ENCODE data around the gene TTYH1.
"Not testable (repeated sequence)": the region's sequence is repeated elsewhere in the genome, so short reads cannot be mapped to it uniquely, and the experiment has no call there.

The TTYH1 gene

GRCh38 chr19:54434873-54435214, 19.6 kb downstream of the TTYH1 start:
- peak in 4 of 10 donors; percentile 37 to 86 (median 63) for DNase-seq
- intact Hi-C loops (cut with DNase I): no loop called here

DNA sequence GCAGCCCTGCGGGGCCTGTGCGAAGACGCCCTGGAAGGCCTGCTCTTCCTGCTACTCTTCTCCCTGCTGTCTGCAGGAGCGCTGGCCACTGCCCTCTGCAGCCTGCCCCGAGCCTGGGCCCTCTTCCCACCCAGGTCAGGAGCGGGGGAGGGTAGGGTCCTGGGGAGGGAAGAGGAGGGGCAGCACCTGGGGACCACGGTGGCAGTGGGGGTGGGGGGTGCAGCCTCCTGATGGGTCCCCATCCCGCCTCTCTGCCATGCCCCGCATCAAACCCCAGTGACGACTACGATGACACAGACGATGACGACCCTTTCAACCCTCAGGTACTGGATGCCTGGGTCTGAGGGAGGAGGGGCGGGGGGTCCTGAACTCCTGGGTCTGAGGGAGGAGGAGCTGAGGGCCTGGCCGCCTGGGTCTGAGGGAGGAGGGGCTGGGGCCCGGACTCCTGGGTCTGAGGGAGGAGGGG, 20.3 kb downstream of the TTYH1 start:
- DNase-seq: peak in 3 of 10 donors; percentile 69 to 81 (median 76)
- intact Hi-C loops (cut with DNase I): no loop called here

- peak in 5 of 10 donors; percentile 37 to 87 (median 85) for DNase-seq
- intact Hi-C loops (cut with DNase I): no loop called here
Measured at GRCh38 chr19:54436031-54436523, 20.8 kb downstream of the TTYH1 start.

- DNase-seq: peak in 4 of 10 donors; percentile 33 to 75 (median 68)
Measured at GRCh38 chr19:54436628-54437252, 21.5 kb downstream of the TTYH1 start.

GRCh38 chr19:54439174-54439851, 24.0 kb downstream of the TTYH1 start:
- DNase-seq: peak in 9 of 10 donors; percentile 69 to 96 (median 78)

More at GRCh38 chr19:54436628-54437252, 21.5 kb downstream of the TTYH1 start:
- intact Hi-C loops (cut with DNase I): no loop called here

DNA sequence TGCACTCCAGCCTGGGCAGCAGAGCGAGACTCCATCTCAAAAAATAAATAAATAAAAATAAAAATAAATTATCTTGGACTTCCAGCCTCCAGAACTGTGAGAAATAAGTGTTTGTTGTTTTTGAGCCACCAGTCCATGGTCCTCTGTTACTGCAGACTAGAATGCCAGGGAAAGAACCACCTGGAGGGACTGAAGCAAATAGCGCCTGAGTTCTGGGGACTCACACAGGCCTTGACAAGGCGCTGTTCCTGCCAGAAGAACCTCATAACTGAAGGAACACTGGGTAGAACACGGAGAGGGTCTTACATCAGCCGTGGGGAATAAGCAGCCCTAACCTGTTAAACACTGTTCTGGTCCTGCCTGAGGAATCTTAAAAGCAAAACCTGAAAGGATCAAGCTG, 25.4 kb downstream of the TTYH1 start:
- intact Hi-C loops (cut with DNase I): no loop called here
- no peak for DNase-seq

More at GRCh38 chr19:54439174-54439851, 24.0 kb downstream of the TTYH1 start:
- intact Hi-C loops (cut with DNase I): no loop called here

DNA sequence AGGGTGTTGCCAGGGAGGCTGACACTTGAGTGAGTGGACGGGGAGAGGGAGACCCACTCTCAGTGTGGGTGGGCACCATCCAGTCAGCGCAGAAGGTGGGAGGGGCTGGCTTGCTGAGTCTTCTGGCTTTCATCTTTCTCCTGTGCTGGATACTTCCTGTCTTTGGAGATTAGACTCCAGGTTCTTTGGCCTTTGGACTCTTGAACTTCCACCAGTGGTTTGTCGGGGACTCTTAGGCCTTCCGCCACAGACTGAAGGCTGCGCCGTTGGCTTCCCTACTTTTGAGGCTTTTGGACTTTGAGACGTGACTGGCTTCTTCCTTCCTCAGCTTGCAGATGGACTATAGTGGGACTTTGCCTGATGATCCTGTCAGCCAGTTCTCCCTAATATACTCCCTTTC, 29.5 kb downstream of the TTYH1 start:
- DNase-seq: peak in 2 of 10 donors; percentile 17 to 26
- intact Hi-C loops (cut with DNase I): no loop called here

DNA sequence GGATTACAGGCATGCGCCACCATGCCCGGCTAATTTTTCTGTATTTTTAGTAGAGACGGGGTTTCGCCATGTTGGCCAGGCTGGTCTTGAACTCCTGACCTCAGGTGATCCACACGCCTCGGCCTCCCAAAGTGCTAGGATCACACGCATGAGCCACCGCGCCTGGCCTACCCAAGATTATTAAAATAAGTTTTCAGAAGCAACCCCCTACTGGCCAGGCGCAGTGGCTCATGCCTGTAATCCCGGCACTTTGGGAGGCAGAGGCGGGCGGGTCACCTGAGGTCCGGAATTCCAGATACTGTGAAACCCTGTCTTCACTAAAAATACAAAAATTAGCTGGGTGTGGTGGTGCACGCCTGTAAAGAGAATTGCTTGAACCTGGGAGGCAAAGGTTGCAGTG, 31.1 kb downstream of the TTYH1 start:
- peak in 2 of 10 donors; percentile 39 to 55 for DNase-seq
- intact Hi-C loops (cut with DNase I): not testable (repeated sequence)

GRCh38 chr19:54448040-54448773, 32.9 kb downstream of the TTYH1 start:
- DNase-seq: peak in 3 of 10 donors; percentile 76 to 89 (median 86)
- intact Hi-C loops (cut with DNase I): loop anchor here (2.0 kb wide), 1 partner anchor 15 kb away; the partner anchor contains the start of gene LENG9

DNA sequence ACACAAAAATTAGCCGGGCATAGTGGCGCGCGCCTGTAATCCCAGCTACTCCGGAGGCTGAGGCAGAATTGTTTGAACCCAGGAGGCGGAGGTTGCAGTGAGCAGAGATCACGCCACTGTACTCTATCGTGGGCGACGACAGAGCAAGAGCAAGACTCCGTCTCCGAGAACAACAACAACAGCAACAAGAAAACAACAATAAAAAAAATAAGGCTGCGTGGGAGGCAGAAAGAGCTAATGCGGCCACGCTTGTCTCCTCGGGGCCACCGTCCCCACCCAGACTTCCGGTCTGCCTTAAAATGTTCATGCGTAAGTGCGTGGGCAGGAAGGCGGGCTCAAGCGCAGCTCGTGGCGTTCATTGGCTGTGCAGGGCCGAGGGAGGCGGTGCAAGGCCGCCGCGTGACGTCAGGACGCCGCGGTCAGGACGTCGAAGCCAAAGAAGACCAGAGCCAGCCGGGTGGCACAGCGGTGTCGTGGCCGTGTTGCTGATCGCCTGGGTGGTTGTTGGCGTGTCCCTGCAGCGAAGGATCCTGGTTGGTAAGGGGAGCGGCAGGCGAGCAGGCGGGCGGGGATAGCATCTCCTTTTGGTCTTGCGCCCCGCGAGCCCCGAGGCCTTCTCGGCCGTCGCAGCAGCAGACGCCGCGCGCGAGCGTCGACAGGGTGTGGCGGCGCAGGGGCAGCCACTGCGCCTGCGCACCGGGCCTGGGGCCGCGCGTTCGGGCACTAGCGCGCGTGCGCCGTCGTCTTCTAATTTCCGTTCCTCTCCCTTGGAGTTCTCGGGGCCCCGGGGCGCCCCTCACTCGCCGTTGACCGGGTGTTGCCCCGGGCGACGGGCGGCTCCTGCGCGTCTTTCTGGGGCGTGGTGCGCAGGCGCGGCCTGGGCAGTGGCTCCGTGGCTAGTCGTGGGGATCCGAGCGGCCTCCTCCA, 33.8 kb downstream of the TTYH1 start, which contains the start of gene LENG8:
Gene LENG8 (plus strand): TSS at position 426 of the 927 bp plus-strand sequence. CDS start 2,146 bp downstream, outside the sequence.
- intact Hi-C loops (cut with DNase I): loop anchor here (2.0 kb wide), 1 partner anchor 14 kb away; the partner anchor contains the start of gene LENG9

DNA sequence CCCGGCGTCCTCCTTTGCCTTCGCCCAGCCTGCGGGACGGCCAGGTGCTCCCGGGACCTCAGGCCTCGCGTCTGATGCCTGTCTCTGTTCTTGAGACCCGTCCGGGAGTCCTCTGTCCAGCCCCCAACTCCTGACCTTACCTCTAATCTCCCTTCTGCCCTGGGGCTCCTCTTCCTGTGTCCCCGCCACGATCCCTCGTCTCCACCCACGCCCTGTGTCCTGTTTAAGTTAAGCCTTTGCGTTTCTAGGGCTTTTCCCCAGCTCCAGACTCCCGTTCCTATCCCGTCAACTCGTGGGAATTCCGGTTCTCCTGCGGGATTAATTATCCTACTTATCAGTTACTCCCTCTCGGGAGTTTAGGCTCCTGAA, 34.4 kb downstream of the TTYH1 start:
- intact Hi-C loops (cut with DNase I): loop anchor here (2.0 kb wide), 1 partner anchor 13 kb away; the partner anchor contains the start of gene LENG9
- no peak for DNase-seq

More for the DNA sequence above, 33.8 kb downstream of the TTYH1 start, which contains the start of gene LENG8:
- DNase-seq: peak; percentile 97 to 100 (median 98)

DNA sequence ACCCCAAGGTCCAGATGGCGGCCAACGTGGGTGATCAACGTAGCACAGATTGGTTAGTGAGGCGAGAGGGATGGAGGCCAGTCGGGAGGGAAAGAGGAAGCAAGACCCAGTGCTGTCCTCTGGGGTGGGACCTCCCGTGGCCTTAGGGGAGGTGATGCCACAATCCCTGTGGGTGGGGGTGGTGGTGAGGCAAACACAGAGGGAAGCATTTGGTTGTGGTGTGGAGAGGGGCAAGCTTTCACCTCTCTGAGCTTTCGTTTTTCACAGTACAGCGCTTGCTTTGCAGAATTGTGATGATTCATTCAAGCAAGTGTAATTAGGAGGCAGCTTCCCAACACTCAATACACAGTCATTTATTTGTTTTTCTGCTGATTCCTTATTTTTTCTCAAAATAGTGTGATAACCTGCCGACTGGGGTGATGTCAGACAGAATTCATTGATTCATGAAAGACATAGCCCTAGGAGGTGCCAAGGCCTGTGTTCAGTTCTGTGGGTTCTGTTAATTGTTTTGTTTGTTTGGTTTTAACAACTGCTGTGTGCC, 36.1 kb downstream of the TTYH1 start:
- intact Hi-C loops (cut with DNase I): no loop called here
- peak in 3 of 10 donors; percentile 36 to 52 (median 40) for DNase-seq

GRCh38 chr19:54451997-54452396, 36.7 kb downstream of the TTYH1 start:
- intact Hi-C loops (cut with DNase I): no loop called here
- DNase-seq: peak in 3 of 10 donors; percentile 49 to 77 (median 71)

DNA sequence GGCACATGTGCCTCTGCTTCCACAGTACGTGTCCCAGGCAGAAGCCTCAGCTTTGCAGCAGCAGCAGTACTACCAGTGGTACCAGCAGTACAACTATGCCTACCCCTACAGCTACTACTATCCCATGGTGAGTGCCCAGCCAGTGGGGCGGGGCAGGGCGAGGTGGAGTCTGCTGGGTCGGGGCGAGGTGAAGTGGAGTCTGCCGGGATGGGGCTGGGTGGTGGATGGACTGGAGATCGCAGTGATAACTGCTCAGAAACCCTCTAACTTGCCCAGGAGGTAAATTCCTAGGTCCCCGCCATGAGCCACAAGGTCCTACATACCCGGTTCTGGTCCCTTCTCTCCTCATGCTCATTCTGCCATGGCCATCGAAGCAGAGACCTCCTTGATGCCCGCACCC, 37.4 kb downstream of the TTYH1 start:
- DNase-seq: peak in 3 of 10 donors; percentile 47 to 68 (median 60)
- intact Hi-C loops (cut with DNase I): no loop called here

DNA sequence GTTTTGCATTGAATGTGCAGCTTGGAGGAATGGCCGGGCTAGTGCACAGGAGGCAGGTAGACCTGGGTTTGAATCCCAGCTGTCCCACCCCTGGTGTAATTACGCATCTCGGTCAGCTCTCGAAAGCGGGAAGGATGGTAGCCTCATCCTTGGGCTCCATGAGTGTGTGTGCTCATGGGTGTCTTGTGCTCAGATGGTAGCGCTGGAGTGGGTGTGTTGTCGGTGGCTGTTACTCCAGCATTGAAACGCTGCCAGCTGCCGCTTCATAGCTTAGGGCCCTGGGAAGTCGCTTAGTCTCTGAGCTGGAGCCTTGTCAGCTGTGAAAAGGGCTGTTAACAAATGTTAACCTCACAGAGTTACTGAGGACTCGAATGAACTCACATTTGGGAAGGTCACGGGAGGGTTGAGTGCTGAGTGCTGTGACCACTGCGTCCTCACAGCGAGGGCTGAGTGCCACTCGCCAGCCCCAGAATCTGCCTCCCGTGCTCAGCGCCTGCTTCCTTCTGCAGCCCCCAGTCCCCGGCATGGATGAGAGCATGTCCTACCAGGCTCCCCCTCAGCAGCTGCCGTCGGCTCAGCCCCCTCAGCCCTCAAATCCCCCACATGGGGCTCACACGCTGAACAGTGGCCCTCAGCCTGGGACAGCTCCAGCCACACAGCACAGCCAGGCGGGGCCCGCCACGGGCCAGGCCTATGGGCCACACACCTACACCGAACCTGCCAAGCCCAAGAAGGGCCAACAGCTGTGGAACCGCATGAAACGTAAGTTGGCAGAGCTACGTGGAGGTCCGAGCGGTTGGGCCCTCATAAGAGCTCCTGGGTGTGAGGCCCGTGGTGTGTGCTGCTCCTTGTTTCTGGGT, 38.9 kb downstream of the TTYH1 start:
- DNase-seq: peak in 3 of 10 donors; percentile 62 to 79 (median 70)
- intact Hi-C loops (cut with DNase I): no loop called here

DNA sequence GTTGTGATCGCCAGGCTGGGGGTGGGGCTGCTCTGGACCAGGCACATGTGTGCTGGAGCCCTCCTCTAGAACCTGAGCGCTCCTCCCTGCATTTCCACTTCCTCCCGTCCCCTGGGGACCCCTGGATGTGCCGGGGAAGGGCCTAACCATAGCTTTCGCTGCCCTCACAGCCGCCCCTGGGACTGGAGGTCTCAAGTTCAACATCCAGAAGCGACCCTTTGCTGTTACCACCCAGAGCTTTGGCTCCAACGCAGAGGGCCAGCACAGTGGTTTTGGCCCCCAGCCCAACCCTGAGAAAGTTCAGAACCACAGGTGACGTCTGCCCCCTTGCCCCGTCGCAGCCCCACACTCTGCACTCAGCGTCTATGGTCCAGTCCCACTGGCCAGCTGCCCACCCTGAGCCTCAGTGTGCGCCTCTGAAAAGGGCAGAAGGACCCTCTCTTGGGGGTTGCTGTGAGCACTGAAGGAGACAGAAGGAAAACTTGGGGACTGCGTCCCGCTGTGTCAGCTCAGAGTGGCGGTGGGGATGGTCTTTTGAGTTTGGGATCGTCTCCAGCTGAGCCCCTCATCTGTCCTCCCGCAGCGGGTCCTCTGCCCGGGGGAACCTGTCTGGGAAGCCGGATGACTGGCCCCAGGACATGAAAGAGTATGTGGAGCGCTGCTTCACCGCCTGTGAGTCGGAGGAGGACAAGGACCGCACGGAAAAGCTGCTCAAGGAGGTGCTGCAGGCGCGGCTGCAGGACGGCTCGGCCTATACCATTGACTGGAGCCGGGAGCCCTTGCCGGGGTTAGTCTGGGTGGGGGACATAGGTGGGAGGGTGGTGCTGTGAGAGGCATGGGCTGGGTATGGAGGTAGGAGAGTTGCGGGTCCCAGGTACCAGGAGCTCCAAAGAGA, 39.8 kb downstream of the TTYH1 start:
- DNase-seq: peak in 2 of 10 donors; percentile 62 to 67
- intact Hi-C loops (cut with DNase I): no loop called here

DNA sequence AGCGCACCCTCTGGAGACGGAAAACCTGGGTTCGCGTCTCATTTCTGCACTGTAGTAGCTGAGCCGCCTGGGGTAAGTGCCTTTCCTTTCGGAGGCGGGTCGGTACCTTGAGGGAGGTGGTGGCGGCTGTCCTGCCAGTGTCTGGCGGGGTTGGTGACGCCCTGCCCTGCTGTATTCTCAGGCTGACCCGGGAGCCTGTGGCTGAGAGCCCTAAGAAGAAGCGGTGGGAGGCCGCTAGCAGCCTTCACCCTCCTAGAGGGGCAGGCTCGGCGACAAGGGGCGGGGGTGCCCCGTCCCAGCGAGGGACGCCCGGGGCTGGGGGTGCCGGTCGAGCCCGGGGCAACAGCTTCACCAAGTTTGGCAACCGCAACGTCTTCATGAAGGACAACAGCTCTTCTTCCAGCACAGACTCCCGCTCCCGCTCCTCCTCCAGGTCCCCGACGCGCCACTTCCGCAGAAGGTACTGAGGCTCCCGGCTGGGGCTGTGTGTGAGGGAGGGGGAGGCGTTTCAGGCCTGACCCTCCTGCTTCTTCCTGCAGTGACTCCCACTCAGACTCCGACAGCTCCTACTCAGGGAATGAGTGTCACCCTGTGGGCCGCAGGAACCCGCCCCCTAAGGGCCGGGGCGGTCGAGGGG, 40.6 kb downstream of the TTYH1 start:
- intact Hi-C loops (cut with DNase I): no loop called here
- DNase-seq: peak in 2 of 10 donors; percentile 31 to 63
